ENCODE results near the gene DGKZ.

The DGKZ gene

DNA sequence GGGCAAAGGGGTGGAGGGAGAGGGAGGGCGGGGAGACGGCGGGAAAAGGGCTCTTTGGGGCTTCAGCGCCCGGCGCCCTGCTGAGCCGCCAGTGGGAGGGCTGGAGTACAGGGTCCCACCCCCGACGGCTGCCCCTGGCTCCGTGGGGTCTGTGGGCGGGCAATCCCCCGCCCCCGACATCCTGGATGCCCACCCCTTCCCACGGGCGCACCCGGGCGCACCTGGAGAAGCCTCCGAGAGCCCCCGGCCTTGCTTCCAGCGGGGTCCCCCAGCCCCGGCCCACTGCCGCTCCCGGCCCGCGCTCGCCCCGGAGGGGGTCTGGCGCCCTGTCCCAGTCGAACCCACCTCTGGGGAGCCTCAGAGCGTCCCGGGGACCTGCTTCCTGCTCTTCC, 43.9 kb downstream of the DGKZ start:
- no peak for DNase-seq (ENCODE audit: low read depth)
- H3K4me3 ChIP-seq (ENCODE audit: low read length), result no peak overlapping the region
- TF ChIP-seq, protein P1, sequence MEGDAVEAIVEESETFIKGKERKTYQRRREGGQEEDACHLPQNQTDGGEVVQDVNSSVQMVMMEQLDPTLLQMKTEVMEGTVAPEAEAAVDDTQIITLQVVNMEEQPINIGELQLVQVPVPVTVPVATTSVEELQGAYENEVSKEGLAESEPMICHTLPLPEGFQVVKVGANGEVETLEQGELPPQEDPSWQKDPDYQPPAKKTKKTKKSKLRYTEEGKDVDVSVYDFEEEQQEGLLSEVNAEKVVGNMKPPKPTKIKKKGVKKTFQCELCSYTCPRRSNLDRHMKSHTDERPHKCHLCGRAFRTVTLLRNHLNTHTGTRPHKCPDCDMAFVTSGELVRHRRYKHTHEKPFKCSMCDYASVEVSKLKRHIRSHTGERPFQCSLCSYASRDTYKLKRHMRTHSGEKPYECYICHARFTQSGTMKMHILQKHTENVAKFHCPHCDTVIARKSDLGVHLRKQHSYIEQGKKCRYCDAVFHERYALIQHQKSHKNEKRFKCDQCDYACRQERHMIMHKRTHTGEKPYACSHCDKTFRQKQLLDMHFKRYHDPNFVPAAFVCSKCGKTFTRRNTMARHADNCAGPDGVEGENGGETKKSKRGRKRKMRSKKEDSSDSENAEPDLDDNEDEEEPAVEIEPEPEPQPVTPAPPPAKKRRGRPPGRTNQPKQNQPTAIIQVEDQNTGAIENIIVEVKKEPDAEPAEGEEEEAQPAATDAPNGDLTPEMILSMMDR (conservative IDR thresholded peaks at IDR 0.05; ENCODE audit: low read length), result no peak

- TF ChIP-seq, protein P1 (conservative IDR thresholded peaks at IDR 0.05; ENCODE audit: low read length), result peak; percentile 12; the same call in 1 of the 2 replicates
- peak within 1 kb of the TSS; percentile 44 for H3K4me3 ChIP-seq (ENCODE audit: low read length)
- DNase-seq (ENCODE audit: low read depth), result no peak
Measured at GRCh38 chr11:46391578-46392420, 44.5 kb downstream of the DGKZ start, which contains the start of gene CHRM4. CHRM4 (minus strand) TSS chr11:46391776; CDS start chr11:46386557, 5,219 bp downstream.

- TF ChIP-seq, protein P1 (conservative IDR thresholded peaks at IDR 0.05; ENCODE audit: low read length), result no peak
- H3K4me3 ChIP-seq (ENCODE audit: low read length), result peak overlapping the region; percentile 44
- DNase-seq (ENCODE audit: low read depth), result peak; percentile 71
Measured at GRCh38 chr11:46392421-46393230, 45.4 kb downstream of the DGKZ start.

DNA sequence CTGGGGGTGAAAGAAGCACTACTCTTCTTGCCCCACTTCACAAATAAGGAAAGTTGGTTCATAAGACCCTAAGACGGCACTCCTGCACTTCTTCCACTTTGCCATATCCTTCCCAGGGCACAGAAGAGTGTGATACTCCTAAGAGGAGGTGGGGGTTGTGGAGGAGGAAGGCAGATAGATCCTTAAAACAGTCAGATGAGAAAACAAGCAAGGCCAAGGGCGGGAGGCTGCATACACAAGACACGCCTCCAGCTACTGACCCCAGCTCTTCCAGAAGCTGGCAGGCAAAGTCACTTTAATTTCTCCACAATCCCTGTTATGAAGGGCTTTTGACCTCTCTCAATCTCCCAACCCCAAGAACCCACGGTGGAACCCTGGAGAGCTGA, 46.0 kb downstream of the DGKZ start:
- no peak for DNase-seq (ENCODE audit: low read depth)
- TF ChIP-seq, protein P1 (conservative IDR thresholded peaks at IDR 0.05; ENCODE audit: low read length), result no peak
- no peak overlapping the region for H3K4me3 ChIP-seq (ENCODE audit: low read length)

DNA sequence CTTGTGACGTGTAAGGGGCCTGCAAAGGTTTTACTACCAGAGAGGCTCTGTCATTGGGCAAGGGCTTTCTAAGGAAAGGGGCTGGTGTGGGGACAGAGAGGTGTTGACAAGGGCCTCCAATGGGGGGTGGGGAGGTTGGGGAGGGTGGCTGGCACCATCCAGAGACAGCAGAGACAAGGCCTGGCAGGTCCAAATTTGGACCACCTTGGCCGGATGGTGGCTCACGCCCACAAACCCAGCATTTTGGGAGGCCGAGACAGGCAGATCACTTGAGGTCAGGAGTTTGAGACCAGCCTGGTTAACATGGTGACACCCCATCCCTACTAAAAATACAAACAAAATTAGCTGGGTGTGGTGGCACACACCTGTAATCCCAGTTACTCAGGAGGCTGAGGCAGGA, 46.5 kb downstream of the DGKZ start:
- TF ChIP-seq, protein P1 (conservative IDR thresholded peaks at IDR 0.05; ENCODE audit: low read length), result no peak
- DNase-seq (ENCODE audit: low read depth), result no peak
- no peak overlapping the region for H3K4me3 ChIP-seq (ENCODE audit: low read length)

GRCh38 chr11:46397526-46397925, 50.3 kb downstream of the DGKZ start:
- TF ChIP-seq, protein P1 (conservative IDR thresholded peaks at IDR 0.05; ENCODE audit: low read length), result no peak

More at GRCh38 chr11:46397526-46397925, 50.3 kb downstream of the DGKZ start:
- H3K4me3 ChIP-seq (ENCODE audit: low read length), result no peak overlapping the region
- no peak for DNase-seq (ENCODE audit: low read depth)

Data from AG10803 (cell line).